Epithelial cell of proximal tubule (primary cell): ENCODE measurements around the gene SCGB1C2. TPM values are rescaled to one million over a fixed set of nuclear protein-coding genes. Genes with fewer than 3 reads are reported as not detected.
A peak's percentile ranks its signal among the peaks of the same experiment; 100 is the strongest.

Experiments
- DNase-seq: peaks from one replicate; pipeline ENCODE4 v3.0.0-alpha.2; 2011; ENCODE audit warnings: low read depth
- H3K4me3 ChIP-seq: 2 replicates; pipeline ENCODE4 v1.5.1; 2011; ENCODE audit warnings: low read depth, mild to moderate bottlenecking, low read length
- CTCF ChIP-seq: conservative IDR thresholded peaks from 2 replicates; pipeline ENCODE4 v1.5.1; 2012; ENCODE audit warnings: low read depth, mild to moderate bottlenecking, low read length
- total RNA-seq: library from RNA; depleted of rRNA; stranded (reverse); fragments of >200 nt; gene quantifications from 2 replicates; pipeline ENCODE4 v1.2.3, GENCODE V29; 2015

The SCGB1C2 gene
- total RNA-seq, 1 donor from 2014 or later = not detected

- H3K4me3 ChIP-seq = no peak overlapping the region
- TF ChIP-seq CTCF = no peak
- no peak for DNase-seq
Observed at GRCh38 chr17:178292-179065, 41.1 kb downstream of the SCGB1C2 start.

- H3K4me3 ChIP-seq = peak overlapping the region; percentile 59
- no peak for DNase-seq
- TF ChIP-seq CTCF = no peak
Observed at GRCh38 chr17:179066-179432, 41.7 kb downstream of the SCGB1C2 start.

- H3K4me3 ChIP-seq = peak overlapping the region; percentile 59
- no peak for DNase-seq
Observed at GRCh38 chr17:179781-180380, 42.5 kb downstream of the SCGB1C2 start.

GRCh38 chr17:180381-181244, 43.2 kb downstream of the SCGB1C2 start:
- TF ChIP-seq CTCF = no peak
- DNase-seq = no peak

More at GRCh38 chr17:179781-180380, 42.5 kb downstream of the SCGB1C2 start:
- TF ChIP-seq CTCF = no peak

GRCh38 chr17:181245-182049, 44.1 kb downstream of the SCGB1C2 start, which contains the start of gene DOC2B:
DOC2B (minus strand) TSS chr17:181650; CDS start chr17:181479, 171 bp downstream.
- peak within 1 kb of the TSS; percentile 59 for H3K4me3 ChIP-seq
- no peak for DNase-seq
- TF ChIP-seq CTCF = no peak

More at GRCh38 chr17:180381-181244, 43.2 kb downstream of the SCGB1C2 start:
- peak overlapping the region; percentile 59 for H3K4me3 ChIP-seq

GRCh38 chr17:182050-182751, 44.8 kb downstream of the SCGB1C2 start:
- peak overlapping the region; percentile 44 for H3K4me3 ChIP-seq
- DNase-seq = no peak
- no peak for TF ChIP-seq CTCF
